HK-2 (cell line): ENCODE data around the gene SPART.
"Not testable (repeated sequence)": the region's sequence is repeated elsewhere in the genome, so short reads cannot be mapped to it uniquely, and the experiment has no call there.

Experiments used
- DNase-seq: peaks from one replicate; pipeline ENCODE4 v3.0.0-alpha.2; 2018; ENCODE audit not compliant: unreplicated experiment

Gene SPART

DNA sequence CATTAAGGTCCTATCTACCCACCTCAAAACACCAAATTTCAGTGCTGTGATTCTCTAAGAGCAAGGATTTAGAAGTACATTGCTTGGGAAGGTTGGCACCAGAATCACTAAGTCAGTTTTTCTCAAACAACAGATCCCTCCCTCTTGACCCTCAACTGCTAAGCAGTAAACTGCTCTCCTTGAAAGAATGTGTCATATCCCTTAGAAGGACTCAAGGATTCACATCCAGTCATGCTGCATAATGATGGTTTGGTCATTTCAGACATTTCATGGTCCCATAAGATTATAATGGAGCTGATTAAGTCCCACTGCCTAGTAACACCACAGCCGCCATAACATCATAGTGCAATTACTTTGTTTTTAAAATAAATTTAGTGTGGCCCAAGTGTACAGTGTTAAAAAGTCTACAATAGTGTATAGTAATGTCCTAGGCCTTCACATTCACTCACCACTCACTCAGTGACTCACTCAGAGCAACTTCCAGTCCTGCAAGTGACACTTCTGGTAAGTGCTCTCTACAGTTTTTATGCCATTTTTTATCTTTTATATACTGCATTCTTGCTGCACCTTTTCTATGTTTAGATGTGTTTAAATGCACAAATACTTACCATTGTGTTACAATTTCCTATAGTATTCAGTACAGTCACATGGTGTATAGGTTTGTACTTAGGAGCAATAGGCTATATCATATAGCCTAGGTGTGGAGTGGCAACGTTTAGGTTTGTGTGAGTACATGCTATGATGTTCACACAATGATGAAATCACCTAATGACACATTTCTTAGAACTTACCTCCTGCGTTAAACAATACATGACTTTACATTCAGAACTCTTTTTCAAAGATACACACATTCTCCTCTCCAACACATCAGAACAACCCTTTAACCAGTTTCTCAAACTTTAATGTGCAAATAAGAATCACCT lies 32.9 kb downstream of the SPART start:
- DNase-seq, result no peak

DNA sequence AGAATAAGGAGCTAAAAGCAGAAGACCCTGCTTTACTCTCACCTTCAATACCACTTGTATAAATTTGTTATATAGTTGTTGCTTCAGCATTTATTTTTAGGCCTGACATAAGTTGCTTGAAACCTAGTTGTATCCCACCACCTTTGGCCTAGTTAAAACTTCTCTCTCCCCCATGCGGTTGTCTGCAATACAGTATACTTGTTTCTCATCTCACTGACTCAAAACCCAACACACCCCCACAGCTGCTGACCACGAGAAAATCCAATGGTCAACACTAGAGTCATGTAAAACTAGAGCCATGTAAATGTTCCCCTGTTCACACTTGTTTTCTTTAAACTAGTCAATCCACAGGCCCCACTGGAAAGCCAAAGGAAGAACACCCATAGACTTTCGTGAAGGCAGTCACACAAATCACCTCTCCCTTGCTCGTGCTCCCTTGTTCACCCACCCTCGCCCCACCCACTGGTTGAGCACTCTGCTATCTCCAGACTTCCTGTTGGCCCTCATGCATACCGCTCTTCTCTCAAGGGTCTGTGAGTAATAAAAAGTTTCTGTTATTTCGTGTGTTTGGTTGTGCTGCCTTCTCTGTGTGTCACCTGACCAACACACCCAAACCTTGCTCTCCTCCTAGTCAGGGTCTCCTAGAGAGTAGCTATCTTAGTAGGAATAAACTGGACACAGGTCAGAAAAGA lies 35.6 kb downstream of the SPART start:
- DNase-seq, result no peak

DNA sequence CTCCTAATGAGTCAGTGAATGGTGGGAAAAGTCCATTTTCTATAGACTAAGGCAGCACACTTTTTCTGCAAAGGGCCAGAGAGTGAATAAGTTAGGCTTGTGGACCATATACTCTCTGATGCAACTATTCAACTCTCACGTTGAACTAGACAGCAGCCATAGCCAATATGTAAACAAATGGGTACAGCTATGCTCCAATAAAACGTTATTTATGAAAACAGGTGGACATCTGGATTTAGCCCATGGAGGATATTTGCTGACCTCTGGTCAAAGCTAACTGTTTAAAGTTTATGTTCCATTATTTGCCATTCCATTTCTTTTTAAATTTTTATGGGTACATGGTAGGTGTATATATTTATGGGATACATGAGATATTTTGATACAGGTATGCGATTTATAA lies 43.9 kb downstream of the SPART start:
- no peak for DNase-seq

DNA sequence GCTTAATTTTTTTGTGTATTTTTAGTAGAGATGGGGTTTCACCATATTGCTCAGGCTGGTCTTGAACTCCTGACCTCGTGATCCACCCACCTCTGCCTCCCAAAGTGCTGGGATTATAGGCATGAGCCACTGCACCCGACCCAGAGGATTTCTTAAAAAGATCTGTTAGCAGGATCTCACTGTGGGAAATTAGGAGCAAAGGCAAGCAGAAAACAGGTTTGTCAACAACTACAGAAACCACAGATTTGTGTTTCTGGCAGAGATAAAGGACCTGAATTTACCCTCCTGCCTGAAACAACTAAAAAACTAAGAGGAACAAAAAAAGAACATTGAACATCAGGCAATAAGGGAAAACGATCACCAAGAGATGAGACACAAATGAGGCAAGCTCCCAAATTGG lies 46.7 kb downstream of the SPART start:
- not testable (repeated sequence) for DNase-seq

DNA sequence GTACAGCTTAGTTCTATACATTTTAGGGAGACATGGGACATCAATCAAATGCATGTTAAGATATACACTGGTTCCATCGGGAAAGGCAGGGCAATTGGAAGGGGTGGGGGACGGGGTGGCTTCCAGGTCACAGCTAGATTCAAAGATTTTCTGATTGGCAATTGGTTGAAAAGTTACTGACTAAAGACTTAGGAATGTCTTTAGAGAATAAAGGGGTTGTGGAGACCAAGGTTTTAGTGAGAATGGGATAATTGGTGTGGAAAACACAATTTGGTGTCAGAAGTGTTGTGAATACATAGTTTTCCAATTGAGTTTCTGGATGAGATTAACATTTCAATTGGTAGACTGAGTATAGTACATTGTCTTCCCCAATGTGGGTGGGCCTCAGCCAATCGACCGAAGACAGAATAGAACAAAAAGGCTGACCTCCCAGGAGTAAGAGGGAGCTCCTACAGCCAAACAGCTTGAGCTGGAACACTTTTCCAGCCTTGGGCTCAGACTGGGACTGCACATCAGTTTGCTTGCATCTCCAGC lies 47.6 kb downstream of the SPART start:
- no peak for DNase-seq

DNA sequence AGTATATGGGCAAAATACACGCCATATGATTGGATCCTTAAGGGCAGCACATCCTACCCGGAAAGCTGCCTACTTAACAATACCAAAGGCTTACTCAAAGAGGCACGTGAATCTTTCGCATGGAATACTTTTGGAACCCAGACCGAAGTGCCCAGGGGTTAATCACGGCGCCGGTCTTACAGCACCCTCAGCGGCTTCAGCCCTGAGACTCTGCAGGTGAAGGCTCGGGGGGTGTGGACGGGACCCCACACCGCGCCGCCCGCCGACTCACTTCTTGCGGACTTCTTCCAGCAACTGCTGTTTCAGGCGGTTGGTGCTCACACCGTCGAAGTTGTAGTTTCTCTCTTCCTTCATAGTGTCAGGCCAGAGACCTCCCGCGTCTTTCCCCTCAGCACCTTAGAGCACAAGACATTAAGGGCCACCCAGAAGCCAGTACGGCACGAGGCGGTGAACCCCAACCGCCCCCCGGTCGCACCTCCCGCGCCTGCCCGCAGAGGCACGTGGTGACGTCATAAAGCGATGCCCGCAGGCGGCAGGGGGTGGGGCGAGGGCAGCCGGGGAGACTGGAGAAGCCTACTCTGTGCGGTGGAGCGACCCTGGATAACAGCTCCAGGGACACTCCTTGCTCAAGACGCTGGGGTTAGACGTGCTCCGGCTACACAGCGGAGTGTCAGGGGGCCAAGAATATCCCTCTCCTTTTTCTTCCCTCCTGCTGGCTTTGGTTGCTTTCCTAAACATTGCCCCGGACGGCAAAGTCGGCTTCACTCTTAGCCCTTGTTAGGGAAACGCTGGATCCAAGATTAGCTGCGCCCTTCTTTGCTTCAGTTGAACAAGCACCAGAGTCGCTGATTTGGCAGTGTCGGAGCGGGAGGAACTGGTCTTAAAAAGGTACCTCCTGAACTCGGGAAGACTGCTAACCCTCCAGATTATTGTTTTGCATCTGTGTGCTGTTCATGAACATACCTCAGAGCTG lies 48.5 kb downstream of the SPART start, which contains the start of gene CCDC169:
TSS of gene CCDC169 (minus strand) at position 449 of the 973 bp plus-strand sequence. CDS start at position 354, 95 bp downstream.
- DNase-seq, result peak; percentile 66

DNA sequence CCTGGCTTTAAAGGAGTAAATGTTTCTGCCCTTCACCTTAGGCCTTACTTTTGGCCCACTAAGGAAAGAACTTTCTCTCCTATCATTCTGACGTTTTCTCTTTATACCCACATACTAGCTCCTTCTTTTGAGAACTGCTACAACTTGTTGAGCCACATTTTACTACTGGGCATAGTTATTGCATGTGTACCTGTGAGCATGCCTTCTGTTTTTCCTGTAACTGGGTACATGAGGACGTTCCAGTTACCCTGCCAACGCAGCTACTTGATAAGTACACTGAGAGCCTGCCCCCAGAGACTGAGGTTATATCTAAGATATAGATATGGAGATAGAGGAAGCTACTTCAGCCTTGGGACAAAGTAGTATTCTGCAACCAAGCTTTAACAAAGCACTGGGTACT lies 52.1 kb downstream of the SPART start:
- no peak for DNase-seq

DNA sequence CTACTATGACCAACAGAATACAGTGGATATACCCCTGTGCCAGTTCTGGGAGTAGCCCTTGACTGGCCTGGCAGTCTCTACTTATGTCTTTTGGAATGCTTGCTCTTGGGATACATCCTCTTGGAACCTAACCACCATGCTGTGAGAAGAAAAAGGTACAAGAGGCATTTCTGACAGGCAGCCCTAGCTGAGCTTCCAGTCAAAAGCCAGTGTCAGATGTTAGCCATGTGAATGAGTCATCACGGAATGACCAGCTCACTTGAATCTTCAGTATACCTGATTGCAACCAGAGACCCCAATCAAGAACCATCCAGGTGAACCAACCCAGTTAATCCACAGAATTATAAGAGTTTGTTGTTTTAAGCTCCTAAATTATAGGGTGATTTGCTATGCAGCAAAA lies 52.7 kb downstream of the SPART start:
- no peak for DNase-seq

DNA sequence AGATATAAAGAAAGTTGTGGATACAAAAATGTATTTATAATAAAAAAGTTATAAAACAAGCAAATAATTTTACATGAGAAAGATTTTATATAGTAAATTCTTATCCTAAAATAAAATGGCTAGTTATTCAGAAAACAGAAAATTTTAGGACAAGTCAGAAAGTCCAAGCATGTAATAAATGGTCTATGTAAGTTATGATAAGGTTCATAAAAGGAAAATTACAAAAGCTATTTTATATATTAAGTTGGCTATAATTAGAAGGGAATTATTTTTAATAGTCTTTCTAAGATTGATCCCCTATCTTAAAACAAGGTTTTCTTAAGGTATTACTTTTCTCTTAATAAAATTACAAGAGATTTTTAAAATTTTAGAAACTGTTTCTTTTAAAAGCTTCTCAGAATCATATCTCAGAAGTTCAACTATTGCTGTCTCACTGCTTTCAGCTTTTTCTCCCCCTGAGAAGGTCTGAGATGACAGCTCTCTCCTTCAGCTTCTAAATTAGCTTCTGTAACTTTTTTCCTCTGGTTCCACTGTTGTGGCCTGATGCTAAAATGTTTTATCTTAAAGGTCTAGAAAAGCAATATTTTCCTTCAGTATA lies 57.3 kb downstream of the SPART start:
- no peak for DNase-seq

DNA sequence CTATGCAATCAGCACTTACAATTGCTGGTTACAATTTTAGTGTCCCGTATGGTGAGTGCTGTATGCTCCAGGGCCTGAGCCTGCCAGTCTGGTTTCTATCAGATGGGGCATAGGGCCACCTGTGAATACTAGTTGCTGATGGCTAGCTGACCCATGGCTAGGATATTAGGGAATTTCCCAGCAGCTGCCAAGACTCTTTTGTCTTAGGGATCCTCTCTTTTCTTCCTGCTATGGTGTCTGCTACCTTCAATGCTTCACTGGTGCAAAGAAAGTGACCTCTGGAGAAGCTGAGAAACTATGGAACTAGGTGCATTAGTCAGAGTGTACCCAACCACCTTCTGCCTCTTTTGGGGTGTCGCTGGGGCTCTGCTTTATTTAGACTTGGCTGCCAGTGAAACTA lies 60.2 kb downstream of the SPART start:
- DNase-seq, result no peak

DNA sequence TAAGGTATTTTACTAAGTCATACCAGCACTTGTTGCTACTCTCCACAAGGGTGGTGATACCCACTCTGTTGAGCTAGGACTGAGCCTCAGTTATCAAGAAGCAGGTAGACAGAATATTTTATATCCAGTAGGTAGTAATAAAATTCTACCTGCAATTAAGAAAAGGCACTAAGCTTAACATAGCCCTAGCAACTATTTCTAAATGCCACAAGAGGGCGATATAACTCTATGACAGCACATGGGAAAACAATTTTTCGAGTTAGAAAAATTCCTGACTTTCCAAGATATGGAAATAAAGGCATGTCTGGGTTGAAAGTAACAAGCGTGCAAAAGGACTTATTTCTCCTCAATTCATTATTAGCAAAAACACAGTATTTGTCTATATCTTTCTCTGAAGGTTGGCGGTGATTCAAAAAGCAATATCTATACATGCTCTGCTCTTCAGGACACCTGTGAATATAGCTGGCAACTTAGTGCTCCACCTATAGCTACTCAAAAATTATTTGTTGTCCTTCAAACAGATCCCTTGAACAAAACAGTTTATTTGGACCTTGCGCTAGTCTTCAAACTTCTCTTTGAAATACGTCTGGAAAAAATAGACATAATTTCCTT lies 63.3 kb downstream of the SPART start:
- DNase-seq, result no peak

DNA sequence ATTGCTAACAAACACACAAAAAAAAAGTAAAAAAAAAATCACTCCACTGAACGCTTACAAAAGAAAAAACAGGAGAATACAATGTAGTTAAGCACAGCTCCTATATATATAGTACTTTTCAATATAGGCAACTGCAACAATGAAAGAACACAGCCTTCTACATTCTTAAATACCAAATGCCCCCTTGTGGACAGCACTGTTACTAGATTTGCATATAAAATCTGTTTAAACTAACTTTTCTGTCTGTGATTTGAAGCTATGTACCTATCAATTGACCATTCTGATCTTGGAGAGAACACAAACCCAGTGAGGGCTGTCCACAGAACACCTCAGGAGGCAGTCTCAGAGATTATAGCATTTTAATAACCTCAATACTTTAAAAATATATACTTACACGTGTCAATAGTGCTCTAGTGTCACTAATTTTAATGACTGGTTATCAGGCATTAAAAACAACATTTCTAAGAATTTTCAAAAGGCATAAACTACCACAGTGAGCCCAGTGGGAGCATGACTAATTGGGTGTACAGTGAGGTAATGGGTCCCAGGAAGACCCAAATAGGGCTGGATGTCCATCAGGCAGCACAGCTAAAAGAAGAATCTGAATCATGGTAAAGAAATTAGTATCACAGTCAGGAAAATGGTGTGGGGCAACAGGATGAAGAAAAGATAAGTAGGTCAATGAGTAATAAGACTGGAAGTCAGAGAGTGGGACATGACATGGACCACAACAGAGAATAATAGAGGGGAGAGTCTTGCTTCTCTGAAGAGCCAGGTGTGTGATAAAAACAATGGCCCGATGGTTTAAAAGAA lies 70.8 kb downstream of the SPART start:
- DNase-seq, result no peak

DNA sequence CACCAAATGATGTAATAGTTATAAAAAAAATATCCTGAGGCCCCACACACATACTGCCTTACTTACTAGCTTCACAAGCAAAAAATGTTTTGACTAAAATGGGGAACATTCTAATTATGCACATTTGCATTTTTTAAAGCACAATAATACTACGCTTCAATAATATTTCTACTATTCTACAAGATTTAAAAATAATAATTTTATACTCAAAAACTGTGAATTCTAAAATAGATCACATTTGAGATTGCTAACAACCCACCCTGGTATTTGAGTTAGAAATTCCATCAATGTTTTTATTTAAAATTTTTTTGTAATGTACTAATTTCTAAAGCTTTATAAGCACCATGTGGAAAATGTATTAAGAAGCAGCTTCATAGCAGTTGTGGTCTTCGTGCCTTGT lies 72.8 kb downstream of the SPART start:
- DNase-seq, result no peak

DNA sequence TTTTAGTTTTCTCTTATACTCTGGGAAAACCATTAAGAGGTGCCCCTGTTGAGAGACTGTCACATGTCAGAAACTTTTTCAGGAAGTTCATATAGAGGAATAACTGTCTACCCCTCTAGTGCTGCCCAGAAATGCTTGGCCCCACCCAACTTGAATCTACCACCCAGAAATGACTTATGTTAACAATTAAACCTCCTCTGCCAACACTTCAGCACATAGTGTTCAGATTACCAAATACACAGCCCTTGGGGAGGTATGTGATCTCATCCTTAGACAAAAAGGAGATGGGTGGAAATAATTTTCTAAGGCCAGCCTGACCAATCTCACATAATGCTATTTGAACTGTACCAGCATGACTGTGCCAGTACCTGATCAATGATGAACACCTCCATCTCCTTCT lies 84.2 kb downstream of the SPART start:
- no peak for DNase-seq

DNA sequence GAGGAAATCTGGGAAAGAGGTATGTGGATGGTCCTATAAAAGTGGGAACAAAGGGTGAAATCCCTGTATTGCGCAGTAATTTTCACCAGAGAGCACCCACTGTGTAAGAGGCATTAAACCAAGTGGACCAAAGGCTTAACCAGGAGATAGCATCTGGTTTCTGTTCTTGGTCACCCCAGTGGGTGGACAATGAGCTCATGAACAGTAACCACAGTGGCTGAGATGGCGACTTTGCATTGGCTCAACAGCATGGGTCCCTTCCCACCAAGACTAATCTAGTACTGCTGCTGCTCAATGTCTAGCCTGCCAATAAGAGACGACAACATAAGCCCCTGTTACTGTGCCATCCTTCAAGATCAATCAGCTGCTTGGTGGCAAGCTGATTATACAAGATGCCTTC lies 85.2 kb downstream of the SPART start:
- no peak for DNase-seq

DNA sequence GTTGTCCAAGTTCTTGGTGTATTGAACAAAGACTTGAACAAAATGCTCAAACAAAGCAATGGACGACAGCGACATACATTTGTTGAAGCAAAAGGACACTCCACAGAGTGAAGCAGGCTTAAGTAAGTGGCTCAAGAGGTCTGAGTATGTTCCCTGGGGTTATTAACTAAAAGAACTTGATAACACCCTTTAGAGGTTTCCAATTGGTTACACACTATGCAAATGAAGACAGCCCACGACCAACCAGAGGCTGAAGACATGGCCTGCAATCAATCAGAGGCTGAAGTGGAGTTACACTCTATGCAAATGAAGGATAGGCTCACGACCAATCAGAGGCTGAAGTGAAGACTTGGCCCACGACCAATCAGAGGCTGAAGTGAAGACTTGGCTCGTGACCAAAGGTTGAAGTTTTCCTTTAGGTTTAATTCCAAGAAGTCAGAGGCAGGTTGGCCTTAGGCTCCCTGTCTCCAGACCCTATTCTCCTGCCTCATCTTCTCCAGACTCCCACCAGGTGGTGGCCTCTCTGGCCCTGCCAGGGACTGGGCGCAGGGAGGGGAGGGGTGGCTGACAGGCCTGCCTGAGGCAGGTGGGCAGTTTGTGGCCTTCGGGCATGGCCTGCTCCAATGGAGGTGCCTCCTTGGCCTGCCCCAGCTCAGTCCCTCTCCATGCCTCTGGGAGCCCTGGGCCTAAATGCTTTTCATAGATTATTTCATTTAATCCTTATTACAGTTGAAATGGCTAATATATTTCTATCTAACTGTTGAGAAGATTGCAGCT lies 86.6 kb downstream of the SPART start:
- no peak for DNase-seq

DNA sequence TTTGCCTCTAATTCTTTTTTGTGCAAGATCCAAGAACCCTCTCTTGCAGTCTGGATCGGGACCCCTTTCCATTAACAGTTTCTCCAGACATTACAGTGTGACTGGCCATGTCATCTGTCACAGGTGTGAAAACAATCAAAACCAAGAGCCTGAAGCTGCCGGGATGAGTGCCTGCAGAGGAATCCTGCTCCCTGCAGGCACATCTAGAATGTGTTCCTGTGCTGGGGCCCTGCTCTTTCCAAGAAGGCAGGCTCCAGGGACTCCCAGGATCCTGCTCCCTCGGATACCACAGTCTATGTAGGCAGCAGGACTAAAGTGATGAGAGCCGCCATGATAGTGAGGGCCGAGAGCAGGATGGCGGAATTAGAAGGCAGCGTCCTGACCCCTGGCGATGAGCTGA lies 87.4 kb downstream of the SPART start:
- DNase-seq, result no peak
